ENCODE results near the gene LBH.

DNA sequence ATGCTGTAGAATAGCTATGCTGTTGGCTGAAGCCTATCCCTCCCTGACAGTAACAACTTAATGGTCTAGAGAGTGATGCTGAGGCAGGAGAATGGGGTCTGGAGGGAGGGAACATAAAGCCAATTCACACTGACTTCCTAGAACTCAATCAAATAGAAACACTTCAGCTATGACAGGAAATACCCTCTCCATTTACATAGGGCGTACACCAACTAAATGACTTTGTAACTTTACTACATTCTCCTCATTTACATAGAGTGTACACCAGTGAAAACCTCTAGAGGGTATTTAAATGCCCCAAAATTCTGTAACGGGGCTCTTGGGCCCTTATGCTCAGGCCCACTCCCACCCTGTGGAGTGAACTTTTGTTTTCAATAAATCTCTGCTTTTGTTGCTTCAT is 43.0 kb upstream of the LBH start:
- no peak for TF ChIP-seq POLR2AphosphoS5 (IDR thresholded peaks at IDR 0.05)
- TF ChIP-seq, protein P1, sequence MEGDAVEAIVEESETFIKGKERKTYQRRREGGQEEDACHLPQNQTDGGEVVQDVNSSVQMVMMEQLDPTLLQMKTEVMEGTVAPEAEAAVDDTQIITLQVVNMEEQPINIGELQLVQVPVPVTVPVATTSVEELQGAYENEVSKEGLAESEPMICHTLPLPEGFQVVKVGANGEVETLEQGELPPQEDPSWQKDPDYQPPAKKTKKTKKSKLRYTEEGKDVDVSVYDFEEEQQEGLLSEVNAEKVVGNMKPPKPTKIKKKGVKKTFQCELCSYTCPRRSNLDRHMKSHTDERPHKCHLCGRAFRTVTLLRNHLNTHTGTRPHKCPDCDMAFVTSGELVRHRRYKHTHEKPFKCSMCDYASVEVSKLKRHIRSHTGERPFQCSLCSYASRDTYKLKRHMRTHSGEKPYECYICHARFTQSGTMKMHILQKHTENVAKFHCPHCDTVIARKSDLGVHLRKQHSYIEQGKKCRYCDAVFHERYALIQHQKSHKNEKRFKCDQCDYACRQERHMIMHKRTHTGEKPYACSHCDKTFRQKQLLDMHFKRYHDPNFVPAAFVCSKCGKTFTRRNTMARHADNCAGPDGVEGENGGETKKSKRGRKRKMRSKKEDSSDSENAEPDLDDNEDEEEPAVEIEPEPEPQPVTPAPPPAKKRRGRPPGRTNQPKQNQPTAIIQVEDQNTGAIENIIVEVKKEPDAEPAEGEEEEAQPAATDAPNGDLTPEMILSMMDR (IDR thresholded peaks at IDR 0.05), result no peak
- TF ChIP-seq POLR2A (IDR thresholded peaks at IDR 0.05), result no peak
